ENCODE data around the gene KANSL1L. TPM values are rescaled to one million over a fixed set of nuclear protein-coding genes. Genes with fewer than 3 reads are reported as not detected.

KANSL1L gene
- total and polyA plus RNA-seq, 10 of the 15 experiments (the other 5 are each of a cell fraction or from before 2014, with no cell fraction given): 1.2 to 9.5 (median 3.7) TPM

DNA sequence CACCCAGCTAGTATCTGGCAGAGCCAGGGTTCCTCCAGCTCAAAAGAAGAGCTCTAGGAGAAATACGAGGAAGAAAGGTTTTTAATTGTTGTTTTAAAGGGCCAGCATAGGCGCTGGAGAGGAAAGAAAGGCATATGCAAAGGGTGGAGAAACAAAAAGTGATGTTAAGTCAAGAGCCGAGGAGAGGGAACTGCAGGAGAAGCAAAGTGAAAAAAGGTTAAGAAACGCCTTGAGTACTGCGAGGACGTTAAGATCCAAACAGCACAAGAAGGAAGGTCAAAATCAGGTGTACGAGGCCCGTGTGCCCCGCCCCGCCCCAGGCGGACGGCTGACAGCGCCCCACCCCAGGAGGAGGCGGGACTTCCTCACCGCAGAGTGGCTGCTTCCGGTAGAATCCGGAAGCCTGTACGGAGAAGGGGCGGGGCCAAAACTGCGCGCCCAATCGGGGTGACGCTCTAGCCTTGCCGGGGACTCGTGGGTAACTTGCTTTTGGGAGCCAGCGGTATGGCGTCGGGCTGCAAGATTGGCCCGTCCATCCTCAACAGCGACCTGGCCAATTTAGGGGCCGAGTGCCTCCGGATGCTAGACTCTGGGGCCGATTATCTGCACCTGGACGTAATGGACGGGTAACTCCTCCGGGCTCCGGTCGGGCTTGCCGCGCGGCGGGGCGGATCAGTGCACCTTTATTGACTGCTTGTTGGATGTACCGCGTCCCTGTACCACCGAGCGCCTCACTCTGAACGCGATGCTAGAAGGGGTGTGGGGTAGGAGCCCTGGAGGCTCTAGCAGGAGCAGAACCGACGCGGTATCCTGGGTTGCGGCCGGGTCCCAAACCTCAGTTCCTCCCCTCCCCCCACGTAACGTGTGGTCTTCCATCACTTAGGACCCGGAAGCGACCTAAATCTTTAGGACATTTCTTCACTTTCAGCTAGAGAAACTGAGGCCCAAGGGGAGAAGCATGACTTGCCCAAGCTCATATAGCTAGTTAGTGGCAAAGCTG is 168.8 kb downstream of the KANSL1L start, which contains the start of gene RPE (continued):
- TF ChIP-seq, protein P1, sequence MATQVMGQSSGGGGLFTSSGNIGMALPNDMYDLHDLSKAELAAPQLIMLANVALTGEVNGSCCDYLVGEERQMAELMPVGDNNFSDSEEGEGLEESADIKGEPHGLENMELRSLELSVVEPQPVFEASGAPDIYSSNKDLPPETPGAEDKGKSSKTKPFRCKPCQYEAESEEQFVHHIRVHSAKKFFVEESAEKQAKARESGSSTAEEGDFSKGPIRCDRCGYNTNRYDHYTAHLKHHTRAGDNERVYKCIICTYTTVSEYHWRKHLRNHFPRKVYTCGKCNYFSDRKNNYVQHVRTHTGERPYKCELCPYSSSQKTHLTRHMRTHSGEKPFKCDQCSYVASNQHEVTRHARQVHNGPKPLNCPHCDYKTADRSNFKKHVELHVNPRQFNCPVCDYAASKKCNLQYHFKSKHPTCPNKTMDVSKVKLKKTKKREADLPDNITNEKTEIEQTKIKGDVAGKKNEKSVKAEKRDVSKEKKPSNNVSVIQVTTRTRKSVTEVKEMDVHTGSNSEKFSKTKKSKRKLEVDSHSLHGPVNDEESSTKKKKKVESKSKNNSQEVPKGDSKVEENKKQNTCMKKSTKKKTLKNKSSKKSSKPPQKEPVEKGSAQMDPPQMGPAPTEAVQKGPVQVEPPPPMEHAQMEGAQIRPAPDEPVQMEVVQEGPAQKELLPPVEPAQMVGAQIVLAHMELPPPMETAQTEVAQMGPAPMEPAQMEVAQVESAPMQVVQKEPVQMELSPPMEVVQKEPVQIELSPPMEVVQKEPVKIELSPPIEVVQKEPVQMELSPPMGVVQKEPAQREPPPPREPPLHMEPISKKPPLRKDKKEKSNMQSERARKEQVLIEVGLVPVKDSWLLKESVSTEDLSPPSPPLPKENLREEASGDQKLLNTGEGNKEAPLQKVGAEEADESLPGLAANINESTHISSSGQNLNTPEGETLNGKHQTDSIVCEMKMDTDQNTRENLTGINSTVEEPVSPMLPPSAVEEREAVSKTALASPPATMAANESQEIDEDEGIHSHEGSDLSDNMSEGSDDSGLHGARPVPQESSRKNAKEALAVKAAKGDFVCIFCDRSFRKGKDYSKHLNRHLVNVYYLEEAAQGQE (IDR thresholded peaks at IDR 0.05; ENCODE audit: low read depth, low read length): no peak
- TF ChIP-seq CREB1 (IDR thresholded peaks at IDR 0.05; ENCODE audit: low read depth): peak; percentile 79
- TF ChIP-seq RCOR1 (conservative IDR thresholded peaks at IDR 0.05; ENCODE audit: low read depth, low read length): no peak
- TF ChIP-seq SPI1 (IDR thresholded peaks at IDR 0.05; ENCODE audit: borderline replicate concordance, insufficient read depth, low read depth, low read length): peak; percentile 64; the same call in 1 of the 2 replicates
- no peak for TF ChIP-seq NRF1 (conservative IDR thresholded peaks at IDR 0.05; ENCODE audit: low read depth, low read length)
- TF ChIP-seq, protein P2, sequence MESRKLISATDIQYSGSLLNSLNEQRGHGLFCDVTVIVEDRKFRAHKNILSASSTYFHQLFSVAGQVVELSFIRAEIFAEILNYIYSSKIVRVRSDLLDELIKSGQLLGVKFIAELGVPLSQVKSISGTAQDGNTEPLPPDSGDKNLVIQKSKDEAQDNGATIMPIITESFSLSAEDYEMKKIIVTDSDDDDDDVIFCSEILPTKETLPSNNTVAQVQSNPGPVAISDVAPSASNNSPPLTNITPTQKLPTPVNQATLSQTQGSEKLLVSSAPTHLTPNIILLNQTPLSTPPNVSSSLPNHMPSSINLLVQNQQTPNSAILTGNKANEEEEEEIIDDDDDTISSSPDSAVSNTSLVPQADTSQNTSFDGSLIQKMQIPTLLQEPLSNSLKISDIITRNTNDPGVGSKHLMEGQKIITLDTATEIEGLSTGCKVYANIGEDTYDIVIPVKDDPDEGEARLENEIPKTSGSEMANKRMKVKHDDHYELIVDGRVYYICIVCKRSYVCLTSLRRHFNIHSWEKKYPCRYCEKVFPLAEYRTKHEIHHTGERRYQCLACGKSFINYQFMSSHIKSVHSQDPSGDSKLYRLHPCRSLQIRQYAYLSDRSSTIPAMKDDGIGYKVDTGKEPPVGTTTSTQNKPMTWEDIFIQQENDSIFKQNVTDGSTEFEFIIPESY (IDR thresholded peaks at IDR 0.05): no peak
- no peak for TF ChIP-seq RFX5 (IDR thresholded peaks at IDR 0.05; ENCODE audit: low read depth, low read length)
- no peak for TF ChIP-seq SREBF1 (IDR thresholded peaks at IDR 0.05; ENCODE audit: low read length)
- TF ChIP-seq, protein P3, sequence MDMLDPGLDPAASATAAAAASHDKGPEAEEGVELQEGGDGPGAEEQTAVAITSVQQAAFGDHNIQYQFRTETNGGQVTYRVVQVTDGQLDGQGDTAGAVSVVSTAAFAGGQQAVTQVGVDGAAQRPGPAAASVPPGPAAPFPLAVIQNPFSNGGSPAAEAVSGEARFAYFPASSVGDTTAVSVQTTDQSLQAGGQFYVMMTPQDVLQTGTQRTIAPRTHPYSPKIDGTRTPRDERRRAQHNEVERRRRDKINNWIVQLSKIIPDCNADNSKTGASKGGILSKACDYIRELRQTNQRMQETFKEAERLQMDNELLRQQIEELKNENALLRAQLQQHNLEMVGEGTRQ (IDR thresholded peaks at IDR 0.05; ENCODE audit: borderline replicate concordance, low read depth, low read length): no peak
